K562 (cell line): ENCODE measurements around the gene SHOX. TPM values are rescaled to one million over a fixed set of nuclear protein-coding genes. Genes with fewer than 3 reads are reported as not detected.

ENCODE experiments used
- ATAC-seq: fragments of 200-7000 bp; cut with Tn5 transposase; 3 replicates; pipeline ENCODE4 v1.9.1; 2020; ENCODE audit warnings: moderate library complexity
- BruUV-seq: library from RNA; stranded (reverse); fragments of 400-500 nt; replicated peaks from 2 replicates; lab custom pipeline; 2021; lab: Mats Ljungman, UMichigan
- CTCF ChIA-PET: fragments of 300-600 bp; formaldehyde crosslinking; extraction: SDS; loops from one replicate; lab custom pipeline; 2021; ENCODE audit warnings: low intra/inter-chr PET ratio; lab: Yijun Ruan, JAX
- POLR2A ChIA-PET: fragments of 300-600, 350-650 bp; sonication (Branson Sonifier 250); formaldehyde crosslinking; extraction: SDS; loops from one replicate; lab custom pipeline; 2021; ENCODE audit warnings: antibody characterized with exemption, inconsistent platforms; lab: Yijun Ruan, JAX
- DNase-seq, 4 experiments: peaks; one replicate each; pipeline versions ENCODE4 v3.0.0 to v3.0.0-alpha.2; 2011 to 2018; ENCODE audit warnings: low spot score in 3 of 4, mixed read lengths in 3 of 4; ENCODE audit errors: extremely low read depth in 1 of 4
- FAIRE-seq: peaks from 2 replicates; lab custom pipeline; 2011; peaks lifted over from hg19 to GRCh38; lab: Jason Lieb, UNC
- H2AFZ ChIP-seq: 2 replicates; pipeline ENCODE4 v1.6.0; 2011; ENCODE audit warnings: low read depth, low read length, control low read depth, inconsistent platforms
- H3K27ac ChIP-seq: fragments of 200-600 bp; 3 replicates; pipeline ENCODE4 v1.8.0; 2011; ENCODE audit warnings: low read depth, mild to moderate bottlenecking, control low read depth, inconsistent platforms, low read length, moderate library complexity, mixed read lengths; ENCODE audit errors: extremely low read depth
- H3K27me3 ChIP-seq, 2 experiments: fragments of 300-600 bp in 1 of 2; 2 replicates in 1 of 2; 3 replicates in 1 of 2; pipeline versions ENCODE4 v1.6.0 to v1.8.0; 2011; ENCODE audit warnings: inconsistent platforms in 2 of 2, low read length in 2 of 2, mild to moderate bottlenecking in 1 of 2, mixed read lengths in 1 of 2, moderate library complexity in 1 of 2; ENCODE audit not compliant: control insufficient read depth in 2 of 2, insufficient read depth in 2 of 2
- H3K36me3 ChIP-seq: fragments of 300-600 bp; 3 replicates; pipeline ENCODE4 v1.8.0; 2011; ENCODE audit warnings: mild to moderate bottlenecking, low read length, inconsistent platforms; ENCODE audit not compliant: control insufficient read depth, insufficient read depth
- H3K4me1 ChIP-seq, 2 experiments: fragments of 200-600 bp in 1 of 2; replicated peaks in 1 of 2; 2 replicates in 1 of 2; 3 replicates in 1 of 2; pipeline versions ENCODE4 v1.5.1 to v1.8.0; 2011; ENCODE audit warnings: inconsistent platforms in 2 of 2, low read length in 2 of 2, mild to moderate bottlenecking in 1 of 2, mixed read lengths in 1 of 2, moderate library complexity in 1 of 2; ENCODE audit not compliant: control insufficient read depth in 2 of 2, insufficient read depth in 2 of 2
- H3K4me2 ChIP-seq: 2 replicates; pipeline ENCODE4 v1.6.1; 2011; ENCODE audit warnings: low read length, control low read depth, inconsistent platforms, mixed read lengths; ENCODE audit not compliant: insufficient read depth
- H3K4me3 ChIP-seq: fragments of 200-600 bp; sonication (generic), shearing (Covaris generic); 2 replicates; pipeline ENCODE4 v1.5.1; 2016; ENCODE audit warnings: control low read depth, inconsistent platforms
- H3K79me2 ChIP-seq: fragments of 200-600 bp; 3 replicates; pipeline ENCODE4 v1.8.0; 2011; ENCODE audit warnings: low read length, inconsistent platforms; ENCODE audit not compliant: control insufficient read depth, insufficient read depth
- H3K9ac ChIP-seq, 2 experiments: 2 replicates each; pipeline versions ENCODE4 v1.6.0 to v1.6.1; 2011; ENCODE audit warnings: low read depth in 2 of 2, low read length in 2 of 2, control low read depth in 1 of 2, inconsistent platforms in 1 of 2, mild to moderate bottlenecking in 1 of 2, mixed read lengths in 1 of 2; ENCODE audit not compliant: insufficient read depth in 1 of 2
- H3K9me1 ChIP-seq: one replicate; pipeline ENCODE4 v1.6.0; 2011; ENCODE audit warnings: inconsistent platforms, mild to moderate bottlenecking, low read length, moderate library complexity; ENCODE audit not compliant: control insufficient read depth, insufficient read depth
- H3K9me3 ChIP-seq: replicated peaks from 2 replicates; pipeline ENCODE4 v1.5.1; 2011; ENCODE audit warnings: low read depth, low read length, inconsistent platforms; ENCODE audit not compliant: control insufficient read depth, insufficient read depth
- H4K20me1 ChIP-seq: replicated peaks from 2 replicates; pipeline ENCODE4 v1.6.1; 2011; ENCODE audit warnings: low read length, inconsistent platforms, mixed read lengths; ENCODE audit not compliant: control insufficient read depth, insufficient read depth
- BDP1 ChIP-seq: IDR thresholded peaks from 3 replicates; pipeline ENCODE4 v1.6.1; 2011; ENCODE audit not compliant: insufficient read length, insufficient read depth
- BRD4 ChIP-seq: fragments of 200-600 bp; sonication (generic); IDR thresholded peaks from 2 replicates; pipeline ENCODE4 v1.6.1; 2017; ENCODE audit warnings: inconsistent platforms
- E2F3 ChIP-seq: fragments of 250-450 bp; sonication (Bioruptor Pico); IDR thresholded peaks from 2 replicates; pipeline ENCODE4 v1.4.0; 2020; ENCODE audit warnings: mild to moderate bottlenecking
- FUS ChIP-seq: fragments of 200-400 bp; formaldehyde crosslinking; optimal IDR thresholded peaks from 2 replicates; pipeline ENCODE3; 2017; ENCODE audit warnings: low read depth, low read length
- POLR2B ChIP-seq: fragments of 450-650 bp; IDR thresholded peaks from 2 replicates; pipeline ENCODE4 v1.6.1; 2018; ENCODE audit warnings: low read depth; ENCODE audit not compliant: partially characterized antibody
- RBM14 ChIP-seq: fragments of 200-400 bp; formaldehyde crosslinking; IDR thresholded peaks from 2 replicates; pipeline ENCODE4 v1.6.1; 2018; ENCODE audit warnings: low read depth, mild to moderate bottlenecking, low read length, moderate library complexity, borderline replicate concordance; ENCODE audit not compliant: insufficient read depth
- SPI1 ChIP-seq: IDR thresholded peaks from 2 replicates; pipeline ENCODE4 v1.6.1; 2011; ENCODE audit warnings: low read depth, low read length, control low read depth, borderline replicate concordance
- STAT5A ChIP-seq: IDR thresholded peaks from 2 replicates; pipeline ENCODE4 v1.6.1; 2012; ENCODE audit warnings: low read length, inconsistent platforms, borderline replicate concordance
- STAT6 ChIP-seq: sonication (generic); formaldehyde crosslinking; IDR thresholded peaks from 2 replicates; pipeline ENCODE4 v1.8.1; 2023; ENCODE audit warnings: mild to moderate bottlenecking, missing genetic modification reagents
- ZBTB26 ChIP-seq: fragments of 450-650 bp; formaldehyde crosslinking; IDR thresholded peaks from 2 replicates; pipeline ENCODE4 v1.4.0; 2022; ENCODE audit warnings: missing genetic modification characterization
- ZNF253 ChIP-seq: fragments of 250-450 bp; sonication (Bioruptor Pico); conservative IDR thresholded peaks from 2 replicates; pipeline ENCODE4 v1.6.1; 2021; ENCODE audit warnings: mild to moderate bottlenecking
- ZNF512 ChIP-seq: IDR thresholded peaks from 2 replicates; pipeline ENCODE4 v1.6.1; 2016; ENCODE audit warnings: missing genetic modification characterization, missing compliant biosample characterization
- WGBS: fragments of 100-300 bp; shearing (Covaris generic); methylation state at CpG from one replicate; pipeline ENCODE4 v1.1.6; 2016; ENCODE audit warnings: low coverage, mixed read lengths; ENCODE audit not compliant: insufficient coverage; ENCODE audit errors: missing lambda C conversion rate; 5-methylcytosine and 5-hydroxymethylcytosine counted together
- in situ Hi-C: fragments of 300-500 bp; cut with MboI; formaldehyde crosslinking; loops from 4 replicates; pipeline ENCODE4 v1.15.0; 2018; ENCODE audit warnings: inconsistent platforms, mixed read lengths
- intact Hi-C: fragments of 100-400 bp; cut with micrococcal nuclease; formaldehyde crosslinking; loops from 2 replicates; pipeline ENCODE4 v1.14.2; 2022
- polyA plus RNA-seq, 8 experiments: library from polyadenylated mRNA; depleted of rRNA in 4 of 8; stranded (reverse) in 5 of 8; unstranded in 3 of 8; fragments of >200 nt; fragmentation: Nextera tagmentation in 2 of 8; fragmentation: Illumina TruSeq in 1 of 8; extraction: Ambion mirVana in 2 of 8; extraction: Trizol in 1 of 8; gene quantifications; 2 replicates each; pipeline versions ENCODE4 v1.2.1 to v1.2.3, GENCODE V29; 2011 to 2014; ENCODE audit warnings: inconsistent platforms in 1 of 8, missing spikeins in 1 of 8
- total RNA-seq, 7 experiments: library from RNA; depleted of rRNA in 6 of 7; stranded (reverse); fragments of >200 nt in 6 of 7; fragmentation: Illumina TruSeq in 2 of 7; extraction: Trizol in 2 of 7; gene quantifications; 2 replicates each; pipeline versions ENCODE4 v1.2.1 to v1.2.3, GENCODE V29; 2011 to 2021; ENCODE audit warnings: low replicate concordance in 1 of 7

SHOX gene
- total and polyA plus RNA-seq, 9 of the 15 experiments (the other 6 are each of a cell fraction or from before 2014, with no cell fraction given): not detected

GRCh38 chrX:675955-676295, 45.3 kb downstream of the SHOX start:
- WGBS: 2% methylated on average over 10 of the region's 15 CpGs
- no peaks in the 10 kb centered on the region for H3K9me3 ChIP-seq
- no peak overlapping the region for H3K4me3 ChIP-seq
- H3K4me1 ChIP-seq: no peaks in the 10 kb centered on the region
- no peak overlapping the region for H2AFZ ChIP-seq
- H3K27me3 ChIP-seq: peaks cover 0 to 17% of the 10 kb centered on the region in 2 experiments; a peak in 1 of 5 replicates
- intact Hi-C loops: no loop called here
- H3K36me3 ChIP-seq: no peaks in the 10 kb centered on the region
- in situ Hi-C loops: no loop called here
- BruUV-seq: no TSS peak
- no peaks in the 10 kb centered on the region for H3K9me1 ChIP-seq
- no peak for DNase-seq
- FAIRE-seq: no peak
- H3K79me2 ChIP-seq: no peaks in the 10 kb centered on the region
- no peak overlapping the region for H3K27ac ChIP-seq
- no peak overlapping the region for H3K9ac ChIP-seq
- TF ChIP-seq POLR2B: no peak
- TF ChIP-seq SPI1: no peak
- no peak for TF ChIP-seq ZBTB26 (CRISPR knock-in tag)
- no peak for TF ChIP-seq STAT6 (CRISPR knock-in tag)
- TF ChIP-seq STAT5A: no peak
- no peak for TF ChIP-seq ZNF253
- TF ChIP-seq FUS: no peak
- no peak for TF ChIP-seq RBM14
- no peak for TF ChIP-seq E2F3 (CRISPR knock-in tag)
- no peak for TF ChIP-seq BRD4
- TF ChIP-seq ZNF512 (tag): no peak
- TF ChIP-seq BDP1: no peak
- POLR2A ChIA-PET: no interaction called here
- CTCF ChIA-PET: no interaction called here
- H4K20me1 ChIP-seq: no peaks in the 10 kb centered on the region
- H3K4me2 ChIP-seq: no peak overlapping the region
- ATAC-seq: no peak
